SK-N-MC (cell line): ENCODE data around the gene WDR20.
"Not testable (repeated sequence)": the region's sequence is repeated elsewhere in the genome, so short reads cannot be mapped to it uniquely, and the experiment has no call there.

ENCODE experiments used
- DNase-seq: peaks from one replicate; pipeline ENCODE4 v3.0.0-alpha.2; 2011; ENCODE audit warnings: low read depth, low spot score
- H3K27ac ChIP-seq: fragments of 200-600 bp; sonication (generic); 2 replicates; pipeline ENCODE4 v1.5.1; 2016; ENCODE audit warnings: mixed run types
- H3K36me3 ChIP-seq: fragments of 200-600 bp; sonication (generic); 2 replicates; pipeline ENCODE4 v1.6.1; 2017; ENCODE audit warnings: antibody characterized with exemption, low read length, mixed read lengths; ENCODE audit not compliant: insufficient read depth
- H3K4me3 ChIP-seq: fragments of 200-600 bp; sonication (generic); 2 replicates; pipeline ENCODE4 v1.5.1; 2016
- H3K9ac ChIP-seq: fragments of 200-600 bp; sonication (generic); 2 replicates; pipeline ENCODE4 v1.8.0; 2017; ENCODE audit warnings: mixed run types, mixed read lengths; ENCODE audit not compliant: insufficient read length
- H3K9me3 ChIP-seq: fragments of 200-600 bp; sonication (generic); 2 replicates; pipeline ENCODE4 v1.6.1; 2017; ENCODE audit warnings: low read depth, mild to moderate bottlenecking, antibody characterized with exemption, low read length, moderate library complexity, mixed read lengths
- EZH2 ChIP-seq: fragments of 200-600 bp; sonication (generic); IDR thresholded peaks from one replicate; pipeline ENCODE4 v1.6.1; 2017; ENCODE audit warnings: antibody characterized with exemption
- FOXP2 ChIP-seq: optimal IDR thresholded peaks from 2 replicates; pipeline ENCODE3; 2011; ENCODE audit warnings: mild to moderate bottlenecking, moderate library complexity; ENCODE audit not compliant: insufficient read depth; ENCODE audit errors: extremely low read length, control extremely low read depth
- POLR2AphosphoS5 ChIP-seq: IDR thresholded peaks from 2 replicates; pipeline ENCODE4 v1.6.1; 2012; ENCODE audit warnings: mild to moderate bottlenecking, low read depth, low read length, borderline replicate concordance

WDR20 gene

DNA sequence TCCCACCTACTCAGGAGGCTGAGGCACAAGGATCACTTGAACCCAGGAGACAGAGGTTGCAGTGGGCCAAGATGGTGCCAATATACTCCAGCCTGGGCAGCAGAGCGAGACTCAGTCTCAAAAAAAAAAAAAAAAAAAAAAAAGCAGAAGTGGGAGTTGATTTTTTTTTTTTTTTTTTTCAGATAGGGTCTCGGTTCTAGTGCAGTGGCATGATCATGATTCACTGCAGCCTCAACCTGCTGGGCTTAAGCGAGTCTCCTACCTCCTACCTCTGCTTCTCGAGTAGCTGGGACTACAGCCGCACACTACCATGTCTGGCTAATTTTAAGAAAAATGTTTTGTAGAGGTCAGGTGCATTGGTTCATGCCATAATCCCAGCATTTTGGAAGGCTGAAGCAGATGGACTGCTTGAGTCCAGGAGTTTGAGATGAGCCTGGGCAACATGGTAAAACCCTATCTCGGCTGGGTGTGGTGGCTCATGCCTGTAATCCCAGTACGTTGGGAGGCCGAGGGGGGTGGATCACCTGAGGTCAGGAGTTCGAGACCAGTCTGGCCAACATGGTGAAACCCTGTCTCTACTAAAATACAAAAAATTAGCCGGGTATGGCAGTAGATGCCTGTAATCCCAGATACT is 36.5 kb upstream of the WDR20 start:
- H3K9ac ChIP-seq, result no peak overlapping the region
- no peak overlapping the region for H3K27ac ChIP-seq
- no peaks in the 10 kb centered on the region for H3K36me3 ChIP-seq
- no peak for DNase-seq
- TF ChIP-seq POLR2AphosphoS5 (no peak), EZH2 (no peak), FOXP2 (no peak)
- no peaks in the 10 kb centered on the region for H3K9me3 ChIP-seq
- H3K4me3 ChIP-seq, result no peak overlapping the region

DNA sequence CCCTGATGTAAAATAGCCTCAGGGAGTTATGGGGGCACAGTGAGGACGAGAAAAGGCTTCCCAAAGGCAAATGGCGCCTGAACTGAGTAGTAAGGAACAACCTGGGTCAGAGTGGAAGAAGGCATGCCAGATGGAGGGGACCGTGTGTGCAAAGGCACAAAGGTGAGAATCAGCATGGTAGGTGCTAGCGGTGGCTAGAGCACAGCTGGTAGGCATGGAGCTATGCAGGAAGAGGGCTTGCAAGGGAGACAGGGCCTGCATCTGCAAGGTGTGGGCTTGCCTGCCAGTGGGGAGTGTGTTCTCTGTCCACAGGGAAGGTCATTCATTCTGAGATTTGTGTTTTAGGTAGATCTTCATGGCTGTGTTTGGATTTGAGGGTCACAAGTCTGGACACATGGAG is 34.3 kb upstream of the WDR20 start:
- Histone ChIP-seq H3K36me3 (no peaks in the 10 kb centered on the region), H3K27ac (no peak overlapping the region), H3K9me3 (no peaks in the 10 kb centered on the region), H3K9ac (no peak overlapping the region), H3K4me3 (no peak overlapping the region)
- DNase-seq, result no peak
- TF ChIP-seq POLR2AphosphoS5 (no peak), FOXP2 (no peak), EZH2 (no peak)

GRCh38 chr14:102109332-102109731 is 30.4 kb upstream of the WDR20 start:
- H3K36me3 ChIP-seq, H3K27ac ChIP-seq, DNase-seq, H3K4me3 ChIP-seq, H3K9me3 ChIP-seq, H3K9ac ChIP-seq: not testable (repeated sequence)

DNA sequence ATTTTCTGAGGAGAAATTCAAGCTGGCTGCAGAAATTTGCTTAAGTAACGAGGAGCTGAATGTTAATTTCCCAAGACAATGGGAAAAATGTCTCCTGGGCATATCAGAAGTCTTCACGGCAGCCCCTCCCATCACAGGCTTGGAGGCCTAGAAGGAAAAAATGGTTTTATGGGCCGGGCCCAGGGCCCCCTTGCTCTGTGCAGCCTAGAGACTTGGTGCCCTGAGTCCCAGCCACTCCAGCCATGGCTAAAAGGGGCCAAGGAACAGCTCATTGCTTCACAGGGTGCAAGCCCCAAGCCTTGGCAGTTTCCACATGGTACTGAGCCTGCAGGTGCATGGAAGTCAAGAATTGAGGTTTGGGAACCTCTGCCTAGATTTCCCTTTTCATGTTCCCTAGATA is 28.6 kb upstream of the WDR20 start:
- no peaks in the 10 kb centered on the region for H3K9me3 ChIP-seq
- no peak overlapping the region for H3K27ac ChIP-seq
- TF ChIP-seq POLR2AphosphoS5 (no peak), FOXP2 (no peak), EZH2 (no peak)
- no peaks in the 10 kb centered on the region for H3K36me3 ChIP-seq
- DNase-seq, result no peak
- no peak overlapping the region for H3K4me3 ChIP-seq
- H3K9ac ChIP-seq, result no peak overlapping the region

GRCh38 chr14:102116361-102117180 is 23.1 kb upstream of the WDR20 start:
- Histone ChIP-seq H3K36me3 (no peaks in the 10 kb centered on the region), H3K9me3 (no peaks in the 10 kb centered on the region), H3K4me3 (no peak overlapping the region), H3K27ac (no peak overlapping the region), H3K9ac (no peak overlapping the region)
- DNase-seq, result no peak
- no peak for TF ChIP-seq FOXP2
- TF ChIP-seq POLR2AphosphoS5, result no peak
- TF ChIP-seq EZH2, result no peak

- DNase-seq, result no peak
- Histone ChIP-seq H3K9ac (no peak overlapping the region), H3K27ac (no peak overlapping the region), H3K4me3 (no peak overlapping the region), H3K9me3 (no peaks in the 10 kb centered on the region), H3K36me3 (no peaks in the 10 kb centered on the region)
- TF ChIP-seq FOXP2, result no peak
- no peak for TF ChIP-seq POLR2AphosphoS5
- TF ChIP-seq EZH2, result no peak
Measured at GRCh38 chr14:102117852-102118251, 21.8 kb upstream of the WDR20 start.

- H3K9me3 ChIP-seq, result no peaks in the 10 kb centered on the region
- DNase-seq, result no peak
- H3K27ac ChIP-seq, result no peak overlapping the region
- H3K36me3 ChIP-seq, result no peaks in the 10 kb centered on the region
- H3K9ac ChIP-seq, result no peak overlapping the region
- no peak for TF ChIP-seq POLR2AphosphoS5
- TF ChIP-seq EZH2, result no peak
- TF ChIP-seq FOXP2, result no peak
- no peak overlapping the region for H3K4me3 ChIP-seq
Measured at GRCh38 chr14:102120888-102121287, 18.8 kb upstream of the WDR20 start.

- H3K36me3 ChIP-seq, result no peaks in the 10 kb centered on the region
- H3K9me3 ChIP-seq, result no peaks in the 10 kb centered on the region
- peak overlapping the region; percentile 5; the same call in 1 of the 2 replicates for H3K27ac ChIP-seq
- no peak overlapping the region for H3K9ac ChIP-seq
- TF ChIP-seq FOXP2 (no peak), EZH2 (no peak), POLR2AphosphoS5 (no peak)
- no peak overlapping the region for H3K4me3 ChIP-seq
- no peak for DNase-seq
Measured at GRCh38 chr14:102121567-102121966, 18.1 kb upstream of the WDR20 start.
